Upper lobe of left lung (tissue), 6 donors: ENCODE measurements around the gene TM9SF2. TPM values are rescaled to one million over a fixed set of nuclear protein-coding genes. Genes with fewer than 3 reads are reported as not detected.

Source experiments
- ATAC-seq, 2 donors: fragments of 200-7000 bp; cut with Tn5 transposase; one replicate each; pipeline ENCODE4 v1.9.1; 2022; ENCODE audit warnings: mild to moderate bottlenecking in 2 of 2, moderate library complexity in 2 of 2; ENCODE audit not compliant: low FRiP score in 2 of 2
- DNase-seq, 2 donors: peaks; one replicate each; pipeline ENCODE4 v3.0.0-alpha.2; 2019 to 2020
- H3K27ac ChIP-seq, 4 donors: fragments of 200-600 bp; sonication (generic); one replicate each; pipeline ENCODE4 v1.5.1; 2016 to 2019
- H3K27me3 ChIP-seq, 4 donors: fragments of 200-600 bp; sonication (generic); one replicate each; pipeline ENCODE4 v1.5.1; 2017 to 2019
- H3K36me3 ChIP-seq, 4 donors: fragments of 200-600 bp; sonication (generic); one replicate each; pipeline ENCODE4 v1.5.1; 2016 to 2019
- H3K4me1 ChIP-seq, 4 donors: fragments of 200-600 bp; sonication (generic); one replicate each; pipeline ENCODE4 v1.5.1; 2018 to 2019
- H3K4me3 ChIP-seq, 4 donors: fragments of 200-600 bp; sonication (generic); one replicate each; pipeline ENCODE4 v1.5.1; 2017 to 2019; ENCODE audit warnings: mild to moderate bottlenecking in 2 of 4, moderate library complexity in 1 of 4
- H3K9me3 ChIP-seq, 4 donors: fragments of 200-600 bp; sonication (generic); one replicate each; pipeline ENCODE4 v1.5.1; 2018 to 2019
- CTCF ChIP-seq, 6 experiments: fragments of 450-650 bp in 4 of 6; fragments of 200-600 bp in 2 of 6; sonication (generic) in 2 of 6; IDR thresholded peaks; one replicate each; pipeline ENCODE4 v1.5.1; 2016 to 2019; ENCODE audit warnings: antibody characterized with exemption in 6 of 6
- EP300 ChIP-seq, 4 donors: sonication (generic); formaldehyde crosslinking; IDR thresholded peaks; one replicate each; pipeline ENCODE4 v1.5.1; 2017; ENCODE audit warnings: antibody characterized with exemption in 4 of 4, control low read depth in 2 of 4
- POLR2A ChIP-seq, 4 donors: fragments of 450-650 bp; IDR thresholded peaks; one replicate each; pipeline ENCODE4 v1.5.1; 2016 to 2017; ENCODE audit warnings: antibody characterized with exemption in 4 of 4, mild to moderate bottlenecking in 2 of 4
- POLR2AphosphoS5 ChIP-seq, 2 donors: sonication (generic); formaldehyde crosslinking; IDR thresholded peaks; one replicate each; pipeline ENCODE4 v1.5.1; 2017; ENCODE audit warnings: antibody characterized with exemption in 2 of 2
- WGBS, 2 donors: methylation state at CpG; one replicate each; pipeline ENCODE4 v1.1.5; 2017 to 2018; 5-methylcytosine and 5-hydroxymethylcytosine counted together
- total RNA-seq, 6 donors: library from RNA; depleted of rRNA in 4 of 6; stranded (reverse); fragments of >200 nt in 4 of 6; gene quantifications; one replicate each; pipeline versions ENCODE4 v1.1.0 to v1.2.1, GENCODE V29; 2016 to 2021
- donor health status: DM: no; HTN: no; CAD: no; lungs with moderate emphysema.
- donor health status: DM: no; HTN: yes; CAD: no; lungs with severe emphysema.

TM9SF2 gene
- total RNA-seq, 6 donors from 2014 or later, result 34.7 to 142 (median 116) TPM

GRCh38 chr13:99463646-99464397, 37.5 kb upstream of the TM9SF2 start:
- Histone ChIP-seq H3K27ac (peak overlapping the region in 1 of 4 donors; percentile 50), H3K36me3 (no peaks in the 10 kb centered on the region), H3K4me1 (peaks cover 3 to 6% (median 5%) of the 10 kb centered on the region in 4 donors), H3K4me3 (no peak overlapping the region), H3K9me3 (no peaks in the 10 kb centered on the region), H3K27me3 (no peaks in the 10 kb centered on the region)
- DNase-seq (no peak), ATAC-seq (no peak)
- TF ChIP-seq POLR2A (IDR thresholded peaks at IDR 0.05) (no peak), CTCF (IDR thresholded peaks at IDR 0.05) (no peak), EP300 (IDR thresholded peaks at IDR 0.05) (no peak), POLR2AphosphoS5 (IDR thresholded peaks at IDR 0.05) (no peak)
- WGBS, 2 donors, result 94 to 97% methylated on average over 3 of the region's 3 CpGs

- Histone ChIP-seq H3K27ac (peak overlapping the region in 1 of 4 donors; percentile 50), H3K9me3 (no peaks in the 10 kb centered on the region)
- TF ChIP-seq EP300 (IDR thresholded peaks at IDR 0.05) (no peak), POLR2AphosphoS5 (IDR thresholded peaks at IDR 0.05) (no peak), POLR2A (IDR thresholded peaks at IDR 0.05) (no peak), CTCF (IDR thresholded peaks at IDR 0.05) (no peak)
Observed at GRCh38 chr13:99464441-99464949, 36.8 kb upstream of the TM9SF2 start.

GRCh38 chr13:99465454-99465853, 35.8 kb upstream of the TM9SF2 start:
- TF ChIP-seq CTCF (IDR thresholded peaks at IDR 0.05) (no peak), POLR2A (IDR thresholded peaks at IDR 0.05) (no peak), EP300 (IDR thresholded peaks at IDR 0.05) (no peak), POLR2AphosphoS5 (IDR thresholded peaks at IDR 0.05) (no peak)
- Histone ChIP-seq H3K4me1 (peaks cover 3 to 6% (median 5%) of the 10 kb centered on the region in 4 donors), H3K4me3 (no peak overlapping the region), H3K27ac (no peak overlapping the region), H3K36me3 (no peaks in the 10 kb centered on the region), H3K27me3 (no peaks in the 10 kb centered on the region), H3K9me3 (no peaks in the 10 kb centered on the region)
- 99 to 100% methylated on average over 2 of the region's 2 CpGs for WGBS, 2 donors
- ATAC-seq (no peak), DNase-seq (no peak)

More at GRCh38 chr13:99464441-99464949, 36.8 kb upstream of the TM9SF2 start:
- Histone ChIP-seq H3K4me3 (no peak overlapping the region), H3K27me3 (no peaks in the 10 kb centered on the region), H3K36me3 (no peaks in the 10 kb centered on the region), H3K4me1 (peaks cover 3 to 6% (median 5%) of the 10 kb centered on the region in 4 donors)
- 47 to 48% methylated on average over 9 of the region's 9 CpGs for WGBS, 2 donors
- no peak for ATAC-seq
- DNase-seq, result no peak

- Histone ChIP-seq H3K27me3 (no peaks in the 10 kb centered on the region), H3K27ac (no peak overlapping the region), H3K9me3 (no peaks in the 10 kb centered on the region), H3K36me3 (no peaks in the 10 kb centered on the region), H3K4me3 (no peak overlapping the region), H3K4me1 (peaks cover 3 to 6% (median 5%) of the 10 kb centered on the region in 4 donors)
- TF ChIP-seq CTCF (IDR thresholded peaks at IDR 0.05) (no peak), POLR2AphosphoS5 (IDR thresholded peaks at IDR 0.05) (no peak), POLR2A (IDR thresholded peaks at IDR 0.05) (no peak), EP300 (IDR thresholded peaks at IDR 0.05) (no peak)
- ATAC-seq (no peak), DNase-seq (no peak)
- 81% methylated on average over 4 of the region's 4 CpGs for WGBS, 2 donors
Observed at GRCh38 chr13:99467764-99468163, 33.5 kb upstream of the TM9SF2 start.
